Panc1 (cell line): ENCODE data around the gene TMPRSS3. TPM values are rescaled to one million over a fixed set of nuclear protein-coding genes. Genes with fewer than 3 reads are reported as not detected.

Source experiments
- ATAC-seq: fragments of 200-7000 bp; cut with Tn5 transposase; 2 replicates; pipeline ENCODE4 v1.9.1; 2020; ENCODE audit warnings: mild to moderate bottlenecking, moderate library complexity
- BruUV-seq: library from RNA; stranded (reverse); fragments of 400-500 nt; replicated peaks from 2 replicates; lab custom pipeline; 2021; lab: Mats Ljungman, UMichigan
- CTCF ChIA-PET: fragments of 300-600 bp; sonication (Branson Sonifier 250); formaldehyde crosslinking; loops from one replicate; lab custom pipeline; 2022; ENCODE audit warnings: antibody characterized with exemption; lab: Charles Lee
- POLR2A ChIA-PET: fragments of 300-600 bp; sonication (Branson Sonifier 250); formaldehyde crosslinking; loops from one replicate; lab custom pipeline; 2022; ENCODE audit warnings: antibody characterized with exemption; lab: Charles Lee
- DNase-seq: peaks from one replicate; pipeline ENCODE4 v3.0.0-alpha.2; 2010; ENCODE audit warnings: low read depth, low spot score
- H3K27ac ChIP-seq: 2 replicates; pipeline ENCODE4 v1.5.1; 2011; ENCODE audit warnings: mild to moderate bottlenecking, low read length, inconsistent platforms
- H3K27me3 ChIP-seq: fragments of 200-500 bp; sonication (Bioruptor generic); 2 replicates; pipeline ENCODE4 v1.6.0; 2014; ENCODE audit warnings: low read length, inconsistent platforms; ENCODE audit not compliant: control insufficient read depth, insufficient read depth
- H3K36me3 ChIP-seq: fragments of 200-500 bp; sonication (Bioruptor generic); 2 replicates; pipeline ENCODE4 v1.5.1; 2014; ENCODE audit warnings: inconsistent platforms, mild to moderate bottlenecking, low read length, moderate library complexity; ENCODE audit not compliant: control insufficient read depth, insufficient read depth
- H3K4me1 ChIP-seq: 2 replicates; pipeline ENCODE4 v1.5.1; 2011; ENCODE audit warnings: inconsistent platforms, mild to moderate bottlenecking, low read length, moderate library complexity; ENCODE audit not compliant: control insufficient read depth, insufficient read depth
- H3K4me3 ChIP-seq, 2 experiments: 2 replicates each; pipeline ENCODE4 v1.5.1; 2011 to 2012; ENCODE audit warnings: low read depth in 2 of 2, low read length in 2 of 2, mild to moderate bottlenecking in 2 of 2, inconsistent platforms in 1 of 2, moderate library complexity in 1 of 2
- H3K9me3 ChIP-seq: fragments of 200-500 bp; sonication (Bioruptor generic); 2 replicates; pipeline ENCODE4 v1.5.1; 2014; ENCODE audit warnings: low read depth, mild to moderate bottlenecking, inconsistent platforms, low read length, moderate library complexity; ENCODE audit not compliant: control insufficient read depth, insufficient read depth
- POLR2AphosphoS5 ChIP-seq: IDR thresholded peaks from 2 replicates; pipeline ENCODE4 v1.6.1; 2012; ENCODE audit warnings: mild to moderate bottlenecking, low read depth, low read length, moderate library complexity
- SIN3A ChIP-seq: IDR thresholded peaks from 2 replicates; pipeline ENCODE4 v1.6.1; 2012; ENCODE audit warnings: low read depth, mild to moderate bottlenecking, low read length, moderate library complexity, borderline replicate concordance; ENCODE audit not compliant: insufficient read depth
- TCF7L2 ChIP-seq: IDR thresholded peaks from 2 replicates; pipeline ENCODE4 v1.6.1; 2011; ENCODE audit warnings: mild to moderate bottlenecking, low read depth, low read length, inconsistent platforms
- in situ Hi-C: cut with HindIII; loops from 2 replicates; pipeline ENCODE4 v1.10.0; 2016; ENCODE audit warnings: low sequenced_read_pairs, low pct_unique_long_range_greater_than_20kb
- intact Hi-C: fragments of 100-400 bp; cut with micrococcal nuclease; formaldehyde crosslinking; loops from one replicate; pipeline ENCODE4 v1.10.0; 2022; ENCODE audit not compliant: unreplicated experiment
- total RNA-seq: library from RNA; stranded (reverse); gene quantifications from one replicate; pipeline ENCODE4 v1.2.1, GENCODE V29; 2021; ENCODE audit not compliant: unreplicated experiment
- TF ChIP-seq, protein P1 (sequence below): fragments of 450-650 bp; IDR thresholded peaks from 2 replicates; pipeline ENCODE4 v1.5.1; 2017; ENCODE audit warnings: mild to moderate bottlenecking
- TF ChIP-seq, protein P2 (sequence below), 2 experiments: IDR thresholded peaks; 2 replicates each; pipeline ENCODE4 v1.6.1; 2011 to 2012; ENCODE audit warnings: low read depth in 2 of 2, control low read depth in 1 of 2, low read length in 1 of 2, mild to moderate bottlenecking in 1 of 2, moderate library complexity in 1 of 2; ENCODE audit not compliant: insufficient read depth in 1 of 2

The TMPRSS3 gene
- total RNA-seq, 1 experiment from 2014 or later, result not detected

DNA sequence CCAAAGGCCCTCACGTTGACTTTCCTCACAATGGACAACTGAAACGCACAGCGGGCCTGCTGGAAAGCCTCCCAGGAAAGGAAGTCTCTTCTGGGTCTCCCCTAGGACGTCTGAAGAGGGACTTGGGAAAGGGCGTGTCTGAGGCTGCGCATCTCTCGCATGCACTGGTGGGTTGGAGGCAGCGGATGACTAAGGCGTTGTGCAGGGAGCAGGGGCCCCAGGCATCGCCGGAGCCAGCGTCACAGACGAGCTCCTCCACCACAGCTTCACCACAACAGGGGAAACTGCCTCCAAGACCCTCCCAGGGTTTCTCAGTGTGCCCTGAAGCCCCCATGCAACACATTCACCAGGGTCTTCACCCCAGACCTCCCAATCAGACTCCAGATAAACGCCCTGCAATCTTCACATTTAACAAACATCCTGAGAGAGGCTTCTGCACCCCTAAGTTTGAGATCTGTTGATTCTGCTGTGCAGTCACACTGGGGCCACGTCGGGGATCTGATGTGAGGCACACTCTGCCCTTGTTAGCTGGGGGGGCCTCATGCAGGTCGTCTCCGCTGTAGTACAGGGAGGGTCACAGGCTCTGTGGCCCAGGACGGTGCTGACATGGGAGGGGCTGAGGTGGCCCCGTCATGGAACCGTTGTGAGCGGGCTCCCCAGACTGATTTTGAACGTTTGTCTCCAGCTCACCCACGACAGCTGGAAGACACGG lies 22.5 kb downstream of the TMPRSS3 start:
- Histone ChIP-seq H3K4me1 (no peaks in the 10 kb centered on the region), H3K4me3 (no peak overlapping the region), H3K36me3 (no peaks in the 10 kb centered on the region), H3K27me3 (no peaks in the 10 kb centered on the region), H3K9me3 (no peaks in the 10 kb centered on the region), H3K27ac (no peak overlapping the region)
- in situ Hi-C loops, result no loop called here
- TF ChIP-seq, protein P1, sequence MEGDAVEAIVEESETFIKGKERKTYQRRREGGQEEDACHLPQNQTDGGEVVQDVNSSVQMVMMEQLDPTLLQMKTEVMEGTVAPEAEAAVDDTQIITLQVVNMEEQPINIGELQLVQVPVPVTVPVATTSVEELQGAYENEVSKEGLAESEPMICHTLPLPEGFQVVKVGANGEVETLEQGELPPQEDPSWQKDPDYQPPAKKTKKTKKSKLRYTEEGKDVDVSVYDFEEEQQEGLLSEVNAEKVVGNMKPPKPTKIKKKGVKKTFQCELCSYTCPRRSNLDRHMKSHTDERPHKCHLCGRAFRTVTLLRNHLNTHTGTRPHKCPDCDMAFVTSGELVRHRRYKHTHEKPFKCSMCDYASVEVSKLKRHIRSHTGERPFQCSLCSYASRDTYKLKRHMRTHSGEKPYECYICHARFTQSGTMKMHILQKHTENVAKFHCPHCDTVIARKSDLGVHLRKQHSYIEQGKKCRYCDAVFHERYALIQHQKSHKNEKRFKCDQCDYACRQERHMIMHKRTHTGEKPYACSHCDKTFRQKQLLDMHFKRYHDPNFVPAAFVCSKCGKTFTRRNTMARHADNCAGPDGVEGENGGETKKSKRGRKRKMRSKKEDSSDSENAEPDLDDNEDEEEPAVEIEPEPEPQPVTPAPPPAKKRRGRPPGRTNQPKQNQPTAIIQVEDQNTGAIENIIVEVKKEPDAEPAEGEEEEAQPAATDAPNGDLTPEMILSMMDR, result no peak
- no peak for TF ChIP-seq SIN3A
- no peak for TF ChIP-seq POLR2AphosphoS5
- TF ChIP-seq TCF7L2, result no peak
- TF ChIP-seq, protein P2, sequence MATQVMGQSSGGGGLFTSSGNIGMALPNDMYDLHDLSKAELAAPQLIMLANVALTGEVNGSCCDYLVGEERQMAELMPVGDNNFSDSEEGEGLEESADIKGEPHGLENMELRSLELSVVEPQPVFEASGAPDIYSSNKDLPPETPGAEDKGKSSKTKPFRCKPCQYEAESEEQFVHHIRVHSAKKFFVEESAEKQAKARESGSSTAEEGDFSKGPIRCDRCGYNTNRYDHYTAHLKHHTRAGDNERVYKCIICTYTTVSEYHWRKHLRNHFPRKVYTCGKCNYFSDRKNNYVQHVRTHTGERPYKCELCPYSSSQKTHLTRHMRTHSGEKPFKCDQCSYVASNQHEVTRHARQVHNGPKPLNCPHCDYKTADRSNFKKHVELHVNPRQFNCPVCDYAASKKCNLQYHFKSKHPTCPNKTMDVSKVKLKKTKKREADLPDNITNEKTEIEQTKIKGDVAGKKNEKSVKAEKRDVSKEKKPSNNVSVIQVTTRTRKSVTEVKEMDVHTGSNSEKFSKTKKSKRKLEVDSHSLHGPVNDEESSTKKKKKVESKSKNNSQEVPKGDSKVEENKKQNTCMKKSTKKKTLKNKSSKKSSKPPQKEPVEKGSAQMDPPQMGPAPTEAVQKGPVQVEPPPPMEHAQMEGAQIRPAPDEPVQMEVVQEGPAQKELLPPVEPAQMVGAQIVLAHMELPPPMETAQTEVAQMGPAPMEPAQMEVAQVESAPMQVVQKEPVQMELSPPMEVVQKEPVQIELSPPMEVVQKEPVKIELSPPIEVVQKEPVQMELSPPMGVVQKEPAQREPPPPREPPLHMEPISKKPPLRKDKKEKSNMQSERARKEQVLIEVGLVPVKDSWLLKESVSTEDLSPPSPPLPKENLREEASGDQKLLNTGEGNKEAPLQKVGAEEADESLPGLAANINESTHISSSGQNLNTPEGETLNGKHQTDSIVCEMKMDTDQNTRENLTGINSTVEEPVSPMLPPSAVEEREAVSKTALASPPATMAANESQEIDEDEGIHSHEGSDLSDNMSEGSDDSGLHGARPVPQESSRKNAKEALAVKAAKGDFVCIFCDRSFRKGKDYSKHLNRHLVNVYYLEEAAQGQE (IDR thresholded peaks at IDR 0.05; ENCODE audit: insufficient read depth in 1 of 2, low read depth in 2 of 2, low read length in 1 of 2), result no peak
- BruUV-seq, result no TSS peak
- ATAC-seq (no peak), DNase-seq (no peak)
- ChIA-PET CTCF (interaction anchor here (1.3 kb wide), 1 partner anchor 36 kb away, joined by 4 read pairs; no protein-coding TSS in a partner anchor), POLR2A (no interaction called here)
- intact Hi-C loops, result no loop called here

DNA sequence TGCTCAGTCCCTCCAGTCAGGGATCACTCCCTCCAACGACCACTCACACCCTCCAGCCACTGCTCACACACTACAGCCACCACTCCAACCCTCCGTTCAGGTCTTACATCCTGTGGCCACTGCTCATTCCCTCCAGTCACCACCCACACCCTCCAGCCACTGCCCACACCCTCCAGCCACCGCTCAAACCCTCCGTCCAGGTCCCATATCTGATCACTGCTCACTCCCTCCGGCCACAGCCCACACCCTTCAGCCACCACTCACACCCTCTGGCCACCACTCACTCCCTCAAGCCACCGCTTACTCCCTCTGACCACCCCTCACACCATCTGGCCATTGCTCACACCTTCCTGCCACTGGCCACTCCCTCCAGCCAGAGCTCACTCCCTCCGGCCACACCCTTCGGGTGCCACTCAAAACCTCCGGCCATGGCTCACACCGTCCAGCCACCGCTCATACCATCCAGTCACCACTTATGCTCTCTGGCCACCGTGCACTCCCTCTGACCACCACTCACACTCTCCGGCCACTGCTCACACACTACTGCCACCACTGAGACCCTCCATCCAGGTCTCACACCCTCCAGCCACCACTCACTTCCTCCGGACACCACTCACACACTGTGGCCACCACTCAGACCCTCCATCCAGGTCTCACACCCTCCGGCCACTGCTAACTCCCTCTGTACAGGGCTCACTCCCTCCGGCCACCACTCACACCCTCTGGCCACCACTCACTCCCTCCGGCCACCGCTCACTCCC lies 24.8 kb downstream of the TMPRSS3 start:
- in situ Hi-C loops (no loop called here), intact Hi-C loops (no loop called here)
- DNase-seq, result no peak
- no peak overlapping the region for H3K4me3 ChIP-seq
- POLR2A ChIA-PET, result no interaction called here
- H3K9me3 ChIP-seq, result no peaks in the 10 kb centered on the region
- no peaks in the 10 kb centered on the region; the same call in 1 of the 2 replicates for H3K4me1 ChIP-seq
- H3K36me3 ChIP-seq, result no peaks in the 10 kb centered on the region
- ATAC-seq, result no peak
- no TSS peak for BruUV-seq
- CTCF ChIA-PET, result no interaction called here
- no peaks in the 10 kb centered on the region for H3K27me3 ChIP-seq
- TF ChIP-seq, protein P1, result no peak
- TF ChIP-seq TCF7L2 (no peak), POLR2AphosphoS5 (no peak), SIN3A (no peak)
- TF ChIP-seq, protein P2 (IDR thresholded peaks at IDR 0.05; ENCODE audit: insufficient read depth in 1 of 2, low read depth in 2 of 2, low read length in 1 of 2), result no peak
- no peak overlapping the region for H3K27ac ChIP-seq
